Subcutaneous adipose tissue (tissue), 4 donors: Measurements from ENCODE around the gene NRP2. TPM values are rescaled to one million over a fixed set of nuclear protein-coding genes. Genes with fewer than 3 reads are reported as not detected.

Experiments used
- CTCF ChIP-seq: fragments of 450-650 bp; IDR thresholded peaks from one replicate; pipeline ENCODE4 v1.5.1; 2016; ENCODE audit warnings: low read depth, mild to moderate bottlenecking, control low read depth, antibody characterized with exemption, moderate library complexity
- total RNA-seq, 4 donors: library from RNA; depleted of rRNA; stranded (reverse); fragments of >200 nt; gene quantifications; one replicate each; pipeline ENCODE4 v1.1.0, GENCODE V29; 2016

The NRP2 gene
- total RNA-seq, 4 donors from 2014 or later, result 29.2 to 70.9 (median 56.1) TPM

DNA sequence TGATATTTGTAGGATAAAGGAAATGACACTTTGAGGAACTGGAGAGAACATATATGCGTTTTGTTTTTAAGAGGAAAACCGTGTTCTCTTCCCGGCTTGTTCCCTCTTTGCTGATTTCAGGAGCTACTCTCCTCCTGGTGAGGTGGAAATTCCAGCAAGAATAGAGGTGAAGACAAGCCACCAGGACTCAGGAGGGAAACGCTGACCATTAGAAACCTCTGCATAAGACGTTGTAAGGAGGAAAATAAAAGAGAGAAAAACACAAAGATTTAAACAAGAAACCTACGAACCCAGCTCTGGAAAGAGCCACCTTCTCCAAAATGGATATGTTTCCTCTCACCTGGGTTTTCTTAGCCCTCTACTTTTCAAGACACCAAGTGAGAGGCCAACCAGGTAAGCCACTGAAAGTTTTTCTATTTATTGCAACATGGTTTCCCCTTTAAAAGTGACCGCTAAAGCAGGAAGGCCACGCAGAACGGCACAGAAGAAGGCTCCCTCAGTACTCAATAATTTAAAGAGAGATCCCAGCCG, 735 bp downstream of the NRP2 start:
- no peak for TF ChIP-seq CTCF

GRCh38 chr2:205683502-205684367, 1.4 kb downstream of the NRP2 start:
- TF ChIP-seq CTCF, result no peak

DNA sequence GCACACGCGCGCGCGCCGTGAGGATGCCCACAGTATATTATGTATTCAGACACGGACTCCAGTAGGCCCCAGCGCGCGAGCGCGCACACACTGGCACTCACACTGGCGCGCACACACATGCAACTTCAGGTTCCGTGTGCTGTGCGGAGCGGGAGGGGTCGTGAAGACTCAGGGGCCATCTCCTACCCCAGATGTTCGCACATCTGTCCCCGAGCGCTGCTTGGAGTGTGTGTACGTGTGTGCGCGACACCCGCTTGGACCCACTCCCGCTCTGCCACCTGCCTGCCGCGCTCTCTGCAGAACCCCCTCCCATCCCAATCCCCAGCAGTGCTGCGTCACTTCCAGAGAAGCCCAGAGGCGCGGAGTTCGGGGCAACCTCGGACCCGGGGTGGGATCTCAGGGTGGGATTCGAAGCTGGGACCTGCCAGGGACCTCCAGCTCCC, 2.6 kb downstream of the NRP2 start:
- no peak for TF ChIP-seq CTCF

- TF ChIP-seq CTCF, result no peak
These were observed 3.2 kb downstream of the NRP2 start for GRCh38 chr2:205685314-205686055.

GRCh38 chr2:205686056-205686782, 3.9 kb downstream of the NRP2 start:
- no peak for TF ChIP-seq CTCF

DNA sequence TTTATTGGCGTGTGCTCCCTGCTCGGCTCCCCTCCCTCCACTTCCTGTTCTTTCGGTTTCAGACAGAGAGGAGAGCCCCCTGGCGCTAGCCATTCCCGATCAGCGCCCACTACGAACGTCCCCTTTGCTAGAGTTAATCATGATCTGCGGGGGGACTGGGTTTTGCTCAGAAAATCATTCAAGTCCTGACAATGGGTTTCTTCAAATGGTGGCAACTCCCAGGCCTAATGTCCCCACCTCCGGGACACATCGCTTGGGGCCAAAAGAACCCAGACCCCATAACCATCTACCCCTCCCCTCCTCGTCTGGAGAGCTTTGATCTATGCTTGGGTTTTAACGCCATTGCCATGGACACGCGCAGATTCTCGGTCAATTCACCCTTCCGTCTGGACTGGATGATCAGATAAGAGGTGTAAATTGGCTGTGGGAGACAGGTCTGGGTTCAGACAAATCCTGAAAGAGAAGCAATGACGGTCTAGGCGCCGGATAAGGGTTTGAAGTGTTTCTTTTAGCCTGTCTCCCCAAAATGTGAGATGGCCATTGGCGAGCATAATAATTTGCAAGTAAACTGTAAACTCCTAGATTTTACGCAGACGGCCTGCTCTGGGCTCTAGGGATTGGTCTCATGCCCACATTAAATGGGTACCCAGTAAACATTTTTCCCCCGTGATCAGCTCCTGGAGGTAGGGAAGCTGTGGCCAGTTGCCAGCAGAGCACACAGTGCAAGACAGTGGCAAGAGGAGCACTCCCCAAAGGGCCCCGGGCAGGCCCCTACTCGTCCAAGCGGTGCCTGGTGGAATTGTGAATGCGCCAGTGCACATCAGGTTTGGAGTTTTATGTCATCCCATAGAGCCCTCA, 4.7 kb downstream of the NRP2 start:
- no peak for TF ChIP-seq CTCF
